ENCODE data around the gene TMEFF2. TPM values are rescaled to one million over a fixed set of nuclear protein-coding genes. Genes with fewer than 3 reads are reported as not detected.

Gene TMEFF2
- total and polyA plus RNA-seq, 2 experiments from 2014 or later, result 1.7 to 2.2 TPM

- Histone ChIP-seq H2AFZ (no peak overlapping the region), H3K36me3 (ENCODE audit: insufficient read depth) (no peaks in the 10 kb centered on the region), H3K4me2 (no peak overlapping the region), H3K27me3 (ENCODE audit: insufficient read depth) (no peaks in the 10 kb centered on the region), H3K79me2 (replicated peaks; ENCODE audit: insufficient read depth) (no peaks in the 10 kb centered on the region), H3K4me3 (no peak overlapping the region), H3K4me1 (ENCODE audit: insufficient read depth) (peaks cover 6% of the 10 kb centered on the region), H4K20me1 (replicated peaks; ENCODE audit: insufficient read depth) (no peaks in the 10 kb centered on the region), H3F3A (replicated peaks; ENCODE audit: low read depth) (no peaks in the 10 kb centered on the region), H3K9me2 (ENCODE audit: insufficient read depth) (no peaks in the 10 kb centered on the region), H3K27ac (ENCODE audit: low read depth) (no peak overlapping the region)
- Mint-ChIP-seq H3K27ac (no peak overlapping the region), H3K4me1 (peaks cover 10% of the 10 kb centered on the region), H3K36me3 (ENCODE audit: low read depth) (no peaks in the 10 kb centered on the region), H3K27me3 (ENCODE audit: insufficient read depth, low read depth, poor library complexity) (no peaks in the 10 kb centered on the region), H3K9me3 (no peaks in the 10 kb centered on the region), H3K4me3 (no peak overlapping the region)
- TF ChIP-seq POLR2AphosphoS5 (IDR thresholded peaks at IDR 0.05; ENCODE audit: low read depth), result no peak
- TF ChIP-seq CTCF (conservative IDR thresholded peaks at IDR 0.05; ENCODE audit: low read depth in 2 of 2), result no peak
- DNase-seq (ENCODE audit: low spot score) (no peak), ATAC-seq (no peak)
These were observed 209.0 kb downstream of the TMEFF2 start for GRCh38 chr2:191985740-191986139.

DNA sequence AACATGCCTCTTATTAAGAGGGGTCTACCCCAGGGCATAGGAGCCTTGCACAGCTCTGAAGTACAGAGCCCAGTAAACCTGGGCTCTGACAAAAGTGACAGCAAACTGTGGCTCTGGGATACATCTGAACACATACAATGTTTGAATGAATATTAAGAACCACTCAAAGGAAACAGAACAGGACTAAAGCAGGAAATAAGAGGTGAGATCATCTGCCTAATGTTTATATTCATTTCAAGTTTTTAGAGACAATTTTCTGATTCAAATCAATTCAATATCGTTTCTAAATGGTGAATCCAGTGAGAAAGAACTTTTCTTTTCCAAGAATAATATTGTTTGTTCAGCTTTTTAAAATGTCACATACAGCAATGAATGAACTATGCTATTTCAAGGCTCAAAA, 211.1 kb downstream of the TMEFF2 start:
- Histone ChIP-seq H3K27ac (ENCODE audit: low read depth) (no peak overlapping the region), H2AFZ (no peak overlapping the region), H3K79me2 (replicated peaks; ENCODE audit: insufficient read depth) (no peaks in the 10 kb centered on the region), H4K20me1 (replicated peaks; ENCODE audit: insufficient read depth) (no peaks in the 10 kb centered on the region), H3K27me3 (ENCODE audit: insufficient read depth) (no peaks in the 10 kb centered on the region), H3K4me1 (ENCODE audit: insufficient read depth) (peaks cover 27% of the 10 kb centered on the region), H3K36me3 (ENCODE audit: insufficient read depth) (no peaks in the 10 kb centered on the region), H3K4me2 (no peak overlapping the region), H3K9me2 (ENCODE audit: insufficient read depth) (no peaks in the 10 kb centered on the region), H3F3A (replicated peaks; ENCODE audit: low read depth) (no peaks in the 10 kb centered on the region), H3K4me3 (no peak overlapping the region)
- Mint-ChIP-seq H3K9me3 (no peaks in the 10 kb centered on the region), H3K36me3 (ENCODE audit: low read depth) (no peaks in the 10 kb centered on the region), H3K4me1 (peaks cover 26% of the 10 kb centered on the region), H3K4me3 (no peak overlapping the region), H3K27me3 (ENCODE audit: insufficient read depth, low read depth, poor library complexity) (no peaks in the 10 kb centered on the region), H3K27ac (no peak overlapping the region)
- ATAC-seq, result no peak
- DNase-seq (ENCODE audit: low spot score), result no peak
- no peak for TF ChIP-seq CTCF (conservative IDR thresholded peaks at IDR 0.05; ENCODE audit: low read depth in 2 of 2)
- TF ChIP-seq NANOG (IDR thresholded peaks at IDR 0.05; ENCODE audit: borderline replicate concordance), result no peak
- TF ChIP-seq, protein P1, sequence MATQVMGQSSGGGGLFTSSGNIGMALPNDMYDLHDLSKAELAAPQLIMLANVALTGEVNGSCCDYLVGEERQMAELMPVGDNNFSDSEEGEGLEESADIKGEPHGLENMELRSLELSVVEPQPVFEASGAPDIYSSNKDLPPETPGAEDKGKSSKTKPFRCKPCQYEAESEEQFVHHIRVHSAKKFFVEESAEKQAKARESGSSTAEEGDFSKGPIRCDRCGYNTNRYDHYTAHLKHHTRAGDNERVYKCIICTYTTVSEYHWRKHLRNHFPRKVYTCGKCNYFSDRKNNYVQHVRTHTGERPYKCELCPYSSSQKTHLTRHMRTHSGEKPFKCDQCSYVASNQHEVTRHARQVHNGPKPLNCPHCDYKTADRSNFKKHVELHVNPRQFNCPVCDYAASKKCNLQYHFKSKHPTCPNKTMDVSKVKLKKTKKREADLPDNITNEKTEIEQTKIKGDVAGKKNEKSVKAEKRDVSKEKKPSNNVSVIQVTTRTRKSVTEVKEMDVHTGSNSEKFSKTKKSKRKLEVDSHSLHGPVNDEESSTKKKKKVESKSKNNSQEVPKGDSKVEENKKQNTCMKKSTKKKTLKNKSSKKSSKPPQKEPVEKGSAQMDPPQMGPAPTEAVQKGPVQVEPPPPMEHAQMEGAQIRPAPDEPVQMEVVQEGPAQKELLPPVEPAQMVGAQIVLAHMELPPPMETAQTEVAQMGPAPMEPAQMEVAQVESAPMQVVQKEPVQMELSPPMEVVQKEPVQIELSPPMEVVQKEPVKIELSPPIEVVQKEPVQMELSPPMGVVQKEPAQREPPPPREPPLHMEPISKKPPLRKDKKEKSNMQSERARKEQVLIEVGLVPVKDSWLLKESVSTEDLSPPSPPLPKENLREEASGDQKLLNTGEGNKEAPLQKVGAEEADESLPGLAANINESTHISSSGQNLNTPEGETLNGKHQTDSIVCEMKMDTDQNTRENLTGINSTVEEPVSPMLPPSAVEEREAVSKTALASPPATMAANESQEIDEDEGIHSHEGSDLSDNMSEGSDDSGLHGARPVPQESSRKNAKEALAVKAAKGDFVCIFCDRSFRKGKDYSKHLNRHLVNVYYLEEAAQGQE (IDR thresholded peaks at IDR 0.05; ENCODE audit: unreplicated experiment), result no peak
- TF ChIP-seq ZNF114 (CRISPR knock-in tag; IDR thresholded peaks at IDR 0.05), result no peak
- no peak for TF ChIP-seq EZH2phosphoT487 (IDR thresholded peaks at IDR 0.05; ENCODE audit: unreplicated experiment)
- no peak for TF ChIP-seq ZNF462 (CRISPR knock-in tag; IDR thresholded peaks at IDR 0.05)
